ENCODE data around the gene ZNF24. TPM values are rescaled to one million over a fixed set of nuclear protein-coding genes. Genes with fewer than 3 reads are reported as not detected.

ZNF24 gene
- total and polyA plus RNA-seq, 2 experiments from 2014 or later, result 23.6 to 32.3 TPM

GRCh38 chr18:35389095-35389618, 44.9 kb upstream of the ZNF24 start:
- no peak for TF ChIP-seq EZH2 (IDR thresholded peaks at IDR 0.05; ENCODE audit: insufficient read depth, poor library complexity, severe bottlenecking)
- no peak for TF ChIP-seq EZH2phosphoT487 (IDR thresholded peaks at IDR 0.05; ENCODE audit: insufficient read depth, low read depth)
- in situ Hi-C loops (cut with MboI), result no loop called here
- Histone ChIP-seq H3K27ac (peak overlapping the region; percentile 67), H3K27me3 (replicated peaks; ENCODE audit: insufficient read depth) (no peaks in the 10 kb centered on the region; the same call in 1 of the 2 replicates), H3K36me3 (ENCODE audit: low read depth) (no peaks in the 10 kb centered on the region), H3F3A (ENCODE audit: insufficient read depth) (peaks cover 43% of the 10 kb centered on the region), H3K4me3 (peak overlapping the region; percentile 64), H3K4me2 (ENCODE audit: unreplicated experiment) (peak overlapping the region; percentile 82), H3K9ac (peak overlapping the region; percentile 43), H3K79me2 (ENCODE audit: insufficient read depth) (no peaks in the 10 kb centered on the region), H2AFZ (peak overlapping the region; percentile 78), H3K9me3 (ENCODE audit: low read depth) (no peaks in the 10 kb centered on the region), H3K4me1 (ENCODE audit: insufficient read depth) (peaks cover 34% of the 10 kb centered on the region), H3K9me2 (ENCODE audit: insufficient read depth) (no peaks in the 10 kb centered on the region), H4K20me1 (ENCODE audit: insufficient read depth) (no peaks in the 10 kb centered on the region)
- DNase-seq, result peak; percentile 81
- WGBS, 2 experiments (ENCODE audit: low coverage in 1 of 2, low lambda C conversion rate in 2 of 2, missing lambda C conversion rate in 2 of 2), result 2% methylated on average over 5 of the region's 5 CpGs

DNA sequence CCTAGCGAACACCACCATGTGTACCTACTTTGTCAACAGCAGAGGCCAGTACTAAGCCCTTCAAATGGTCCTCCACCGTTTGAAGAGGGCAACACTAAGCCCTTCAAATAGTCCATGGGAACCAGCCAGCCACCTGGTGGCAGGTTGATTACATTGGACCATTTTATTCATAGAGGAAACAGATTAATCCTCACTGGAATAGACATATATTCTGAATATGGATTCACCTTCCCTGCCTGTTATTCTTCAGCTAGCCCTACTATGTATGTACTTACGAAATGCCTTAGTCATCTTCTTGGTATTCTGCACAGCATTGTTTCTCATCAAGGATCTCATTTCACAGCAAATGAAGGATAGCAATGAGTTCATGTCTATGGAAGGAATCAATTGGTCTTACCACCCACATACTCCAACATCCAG, 42.9 kb upstream of the ZNF24 start:
- 49 to 62% methylated on average over 3 of the region's 3 CpGs for WGBS, 2 experiments (ENCODE audit: low coverage in 1 of 2, low lambda C conversion rate in 2 of 2, missing lambda C conversion rate in 2 of 2)
- Histone ChIP-seq H3K27ac (no peak overlapping the region), H2AFZ (no peak overlapping the region), H3K36me3 (ENCODE audit: low read depth) (no peaks in the 10 kb centered on the region), H3K4me2 (ENCODE audit: unreplicated experiment) (peak overlapping the region; percentile 11), H3F3A (ENCODE audit: insufficient read depth) (peaks cover 43% of the 10 kb centered on the region), H3K9me3 (ENCODE audit: low read depth) (no peaks in the 10 kb centered on the region), H4K20me1 (ENCODE audit: insufficient read depth) (no peaks in the 10 kb centered on the region), H3K4me3 (no peak overlapping the region), H3K9ac (no peak overlapping the region), H3K79me2 (ENCODE audit: insufficient read depth) (no peaks in the 10 kb centered on the region), H3K9me2 (ENCODE audit: insufficient read depth) (no peaks in the 10 kb centered on the region), H3K27me3 (replicated peaks; ENCODE audit: insufficient read depth) (peaks cover 4% of the 10 kb centered on the region; the same call in 1 of the 2 replicates), H3K4me1 (ENCODE audit: insufficient read depth) (peaks cover 34% of the 10 kb centered on the region)
- in situ Hi-C loops (cut with MboI), result no loop called here
- peak; percentile 34 for DNase-seq
- TF ChIP-seq EZH2 (IDR thresholded peaks at IDR 0.05; ENCODE audit: insufficient read depth, poor library complexity, severe bottlenecking) (no peak), EZH2phosphoT487 (IDR thresholded peaks at IDR 0.05; ENCODE audit: insufficient read depth, low read depth) (no peak)

DNA sequence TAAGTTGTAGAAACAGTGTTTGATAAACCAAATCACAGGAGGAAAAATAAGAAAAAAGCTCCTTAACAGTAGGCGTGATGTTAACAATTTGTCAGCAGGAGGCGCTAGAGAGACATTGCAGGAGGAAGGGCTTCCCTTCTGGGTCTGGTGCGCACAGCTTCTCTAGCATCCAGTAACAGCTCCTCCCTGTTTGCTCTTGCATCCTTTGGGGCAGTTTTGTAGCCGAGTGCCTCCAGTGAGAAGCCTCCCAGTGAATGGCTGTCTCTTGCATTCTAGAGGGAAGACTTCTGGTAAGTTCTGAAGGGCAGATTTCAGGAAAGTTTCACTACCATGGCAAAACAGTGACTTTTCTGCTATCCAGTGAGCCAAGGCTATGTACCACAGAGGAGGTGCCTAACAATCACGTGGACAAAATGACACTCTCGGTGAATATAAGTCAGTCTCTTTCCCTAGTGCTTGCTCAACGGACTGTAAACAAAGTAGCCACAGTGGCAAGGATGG, 42.4 kb upstream of the ZNF24 start:
- Histone ChIP-seq H3K4me3 (no peak overlapping the region), H3K4me1 (ENCODE audit: insufficient read depth) (peaks cover 34% of the 10 kb centered on the region), H3K9ac (no peak overlapping the region), H3K36me3 (ENCODE audit: low read depth) (no peaks in the 10 kb centered on the region), H3K4me2 (ENCODE audit: unreplicated experiment) (no peak overlapping the region), H2AFZ (no peak overlapping the region), H3F3A (ENCODE audit: insufficient read depth) (peaks cover 43% of the 10 kb centered on the region), H3K27ac (no peak overlapping the region), H3K27me3 (replicated peaks; ENCODE audit: insufficient read depth) (peaks cover 4% of the 10 kb centered on the region; the same call in 1 of the 2 replicates), H3K9me3 (ENCODE audit: low read depth) (no peaks in the 10 kb centered on the region), H3K79me2 (ENCODE audit: insufficient read depth) (no peaks in the 10 kb centered on the region), H4K20me1 (ENCODE audit: insufficient read depth) (no peaks in the 10 kb centered on the region), H3K9me2 (ENCODE audit: insufficient read depth) (no peaks in the 10 kb centered on the region)
- TF ChIP-seq EZH2 (IDR thresholded peaks at IDR 0.05; ENCODE audit: insufficient read depth, poor library complexity, severe bottlenecking) (no peak), EZH2phosphoT487 (IDR thresholded peaks at IDR 0.05; ENCODE audit: insufficient read depth, low read depth) (no peak)
- WGBS, 2 experiments (ENCODE audit: low coverage in 1 of 2, low lambda C conversion rate in 2 of 2, missing lambda C conversion rate in 2 of 2), result 17 to 23% methylated on average over 7 of the region's 7 CpGs
- in situ Hi-C loops (cut with MboI), result no loop called here
- peak; percentile 86 for DNase-seq

DNA sequence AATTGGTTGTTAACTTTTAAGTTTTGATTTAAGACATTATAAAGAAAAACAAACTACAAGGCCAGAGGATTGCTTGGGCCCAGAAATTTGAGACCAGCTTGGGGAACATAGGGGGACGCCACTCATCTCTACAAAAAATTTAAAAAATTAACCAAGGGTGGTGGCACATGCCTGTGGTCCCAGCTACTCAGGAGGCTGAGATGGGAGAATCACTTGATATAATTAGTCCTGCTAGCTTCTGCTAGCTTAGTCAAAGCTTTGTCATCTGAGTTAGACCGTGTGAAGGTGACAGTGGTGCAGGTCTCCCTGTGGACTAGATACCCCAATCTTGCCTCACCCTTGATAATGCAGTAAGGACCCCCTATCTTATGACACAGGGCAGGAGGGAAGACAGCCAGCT, 38.9 kb upstream of the ZNF24 start:
- Histone ChIP-seq H3K9ac (no peak overlapping the region), H2AFZ (no peak overlapping the region), H3K9me2 (ENCODE audit: insufficient read depth) (no peaks in the 10 kb centered on the region), H3K79me2 (ENCODE audit: insufficient read depth) (no peaks in the 10 kb centered on the region), H3K4me1 (ENCODE audit: insufficient read depth) (peaks cover 14% of the 10 kb centered on the region), H3K27me3 (replicated peaks; ENCODE audit: insufficient read depth) (peaks cover 4% of the 10 kb centered on the region; the same call in 1 of the 2 replicates), H3K27ac (no peak overlapping the region), H4K20me1 (ENCODE audit: insufficient read depth) (no peaks in the 10 kb centered on the region), H3K9me3 (ENCODE audit: low read depth) (no peaks in the 10 kb centered on the region), H3K4me3 (no peak overlapping the region), H3K36me3 (ENCODE audit: low read depth) (no peaks in the 10 kb centered on the region), H3K4me2 (ENCODE audit: unreplicated experiment) (no peak overlapping the region), H3F3A (ENCODE audit: insufficient read depth) (peaks cover 18% of the 10 kb centered on the region)
- no peak for DNase-seq
- WGBS, 2 experiments (ENCODE audit: low coverage in 1 of 2, low lambda C conversion rate in 2 of 2, missing lambda C conversion rate in 2 of 2), result 50 to 54% methylated on average over 2 of the region's 2 CpGs
- no peak for TF ChIP-seq EZH2 (IDR thresholded peaks at IDR 0.05; ENCODE audit: insufficient read depth, poor library complexity, severe bottlenecking)
- TF ChIP-seq EZH2phosphoT487 (IDR thresholded peaks at IDR 0.05; ENCODE audit: insufficient read depth, low read depth), result no peak
- in situ Hi-C loops (cut with MboI), result no loop called here
